ENCODE results near the gene CABLES1. TPM values are rescaled to one million over a fixed set of nuclear protein-coding genes. Genes with fewer than 3 reads are reported as not detected.

CABLES1 gene
- total RNA-seq, 1 donor from 2014 or later, result 4.2 TPM

GRCh38 chr18:23212161-23212560 lies 76.9 kb downstream of the CABLES1 start:
- Mint-ChIP-seq H3K4me3 (ENCODE audit: low read depth) (no peak overlapping the region), H3K36me3 (ENCODE audit: insufficient read depth) (peaks cover 6% of the 10 kb centered on the region), H3K27me3 (no peaks in the 10 kb centered on the region)

GRCh38 chr18:23213200-23213599 lies 77.9 kb downstream of the CABLES1 start:
- Mint-ChIP-seq H3K4me1 (ENCODE audit: low read depth) (no peaks in the 10 kb centered on the region), H3K36me3 (ENCODE audit: insufficient read depth) (peaks cover 5% of the 10 kb centered on the region), H3K27me3 (no peaks in the 10 kb centered on the region), H3K4me3 (ENCODE audit: low read depth) (no peak overlapping the region), H3K9me3 (ENCODE audit: low read depth) (peaks cover 1% of the 10 kb centered on the region), H3K27ac (no peak overlapping the region)
- DNase-seq (ENCODE audit: low spot score, unreplicated experiment), result no peak
- no peak for TF ChIP-seq CTCF (IDR thresholded peaks at IDR 0.05; ENCODE audit: unreplicated experiment)

More at GRCh38 chr18:23212161-23212560, 76.9 kb downstream of the CABLES1 start:
- no peak overlapping the region for H3K27ac Mint-ChIP-seq
- DNase-seq (ENCODE audit: low spot score, unreplicated experiment), result no peak
- no peaks in the 10 kb centered on the region for H3K4me1 Mint-ChIP-seq (ENCODE audit: low read depth)
- TF ChIP-seq CTCF (IDR thresholded peaks at IDR 0.05; ENCODE audit: unreplicated experiment), result no peak
- H3K9me3 Mint-ChIP-seq (ENCODE audit: low read depth), result peaks cover 3% of the 10 kb centered on the region

GRCh38 chr18:23217781-23218180 lies 82.5 kb downstream of the CABLES1 start:
- H3K9me3 Mint-ChIP-seq (ENCODE audit: low read depth), result no peaks in the 10 kb centered on the region
- no peaks in the 10 kb centered on the region for H3K27me3 Mint-ChIP-seq
- TF ChIP-seq CTCF (IDR thresholded peaks at IDR 0.05; ENCODE audit: unreplicated experiment), result no peak
- peaks cover 1% of the 10 kb centered on the region for H3K36me3 Mint-ChIP-seq (ENCODE audit: insufficient read depth)
- no peak overlapping the region for H3K4me3 Mint-ChIP-seq (ENCODE audit: low read depth)
- no peaks in the 10 kb centered on the region for H3K4me1 Mint-ChIP-seq (ENCODE audit: low read depth)
- DNase-seq (ENCODE audit: low spot score, unreplicated experiment), result no peak
- H3K27ac Mint-ChIP-seq, result no peak overlapping the region

- H3K27me3 Mint-ChIP-seq, result no peaks in the 10 kb centered on the region
- TF ChIP-seq CTCF (IDR thresholded peaks at IDR 0.05; ENCODE audit: unreplicated experiment), result no peak
- no peak overlapping the region for H3K27ac Mint-ChIP-seq
- H3K9me3 Mint-ChIP-seq (ENCODE audit: low read depth), result no peaks in the 10 kb centered on the region
- H3K36me3 Mint-ChIP-seq (ENCODE audit: insufficient read depth), result no peaks in the 10 kb centered on the region
- no peaks in the 10 kb centered on the region for H3K4me1 Mint-ChIP-seq (ENCODE audit: low read depth)
- no peak for DNase-seq (ENCODE audit: low spot score, unreplicated experiment)
- H3K4me3 Mint-ChIP-seq (ENCODE audit: low read depth), result no peak overlapping the region
Measured at GRCh38 chr18:23220355-23220754, 85.1 kb downstream of the CABLES1 start.

- Mint-ChIP-seq H3K27me3 (no peaks in the 10 kb centered on the region), H3K4me1 (ENCODE audit: low read depth) (peaks cover 3% of the 10 kb centered on the region), H3K4me3 (ENCODE audit: low read depth) (no peak overlapping the region), H3K9me3 (ENCODE audit: low read depth) (no peaks in the 10 kb centered on the region), H3K27ac (no peak overlapping the region), H3K36me3 (ENCODE audit: insufficient read depth) (no peaks in the 10 kb centered on the region)
- no peak for TF ChIP-seq CTCF (IDR thresholded peaks at IDR 0.05; ENCODE audit: unreplicated experiment)
- DNase-seq (ENCODE audit: low spot score, unreplicated experiment), result no peak
Measured at GRCh38 chr18:23223641-23224040, 88.4 kb downstream of the CABLES1 start.
